Stimulated activated CD4-positive, alpha-beta T cell treated with anti-CD3 and anti-CD28 coated beads, Interleukin-15, amount 100 ng/mL, for 48 hours (primary cell): ENCODE measurements around the gene HADHB.
A peak's percentile ranks its signal among the peaks of the same experiment; 100 is the strongest.

Source experiments
- DNase-seq, 2 donors: peaks; one replicate each; pipeline ENCODE4 v3.0.0-alpha.2; 2020; ENCODE audit warnings: low read depth in 2 of 2

Gene HADHB

DNA sequence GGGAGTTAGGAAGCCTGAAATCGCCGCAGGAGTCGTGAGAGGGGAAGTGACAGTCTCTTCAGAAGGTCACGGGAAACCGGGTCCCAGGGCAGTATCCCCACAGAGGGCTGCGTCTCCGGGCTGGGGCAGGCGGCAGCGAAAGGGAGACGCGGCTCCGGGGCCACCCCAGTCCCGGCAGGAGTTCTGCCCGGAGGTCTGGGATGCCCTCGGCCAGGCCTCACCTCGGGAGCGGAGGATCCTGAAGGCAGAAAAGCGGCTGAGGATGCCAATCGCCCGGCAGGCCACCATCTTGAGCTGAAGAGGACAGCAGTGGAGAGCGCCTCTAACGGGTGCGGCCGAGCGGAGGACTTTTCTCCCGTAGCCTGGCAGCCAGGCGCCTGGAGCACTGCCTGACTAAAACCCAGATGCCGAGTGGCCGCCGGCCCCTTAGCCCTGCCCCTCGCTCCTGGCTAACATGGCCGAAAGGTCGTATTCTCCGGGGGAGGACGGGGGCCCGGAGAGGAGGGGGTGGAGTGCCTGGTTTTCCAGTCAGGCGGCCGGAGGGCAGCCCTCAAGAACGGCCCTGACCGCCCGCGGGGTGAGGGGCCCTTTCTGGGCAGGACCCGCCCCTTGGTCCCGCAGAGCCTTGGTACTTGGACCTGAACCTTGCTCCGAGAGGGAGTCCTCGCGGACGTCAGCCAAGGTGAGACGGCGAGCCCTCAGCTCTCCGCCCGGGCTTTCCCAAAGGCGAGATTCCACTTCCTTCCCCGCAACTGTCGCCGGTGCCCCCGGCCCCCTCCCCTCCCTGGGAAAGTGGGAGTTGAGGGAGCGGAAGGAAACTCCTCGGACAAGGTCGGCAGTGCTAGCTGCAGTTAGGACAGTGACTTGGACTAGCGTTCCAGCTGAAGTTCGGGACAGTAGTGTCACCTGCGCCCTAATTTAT, at the start of gene HADHB, which contains the start of gene HADHA:
TSS of gene HADHB (plus strand) at position 631 of the 922 bp plus-strand sequence. CDS start 9,316 bp downstream, outside the sequence.
TSS of gene HADHA (minus strand) at position 324 of the 922 bp plus-strand sequence. CDS start at position 288, 36 bp downstream.
- DNase-seq = peak; percentile 80 to 81

DNA sequence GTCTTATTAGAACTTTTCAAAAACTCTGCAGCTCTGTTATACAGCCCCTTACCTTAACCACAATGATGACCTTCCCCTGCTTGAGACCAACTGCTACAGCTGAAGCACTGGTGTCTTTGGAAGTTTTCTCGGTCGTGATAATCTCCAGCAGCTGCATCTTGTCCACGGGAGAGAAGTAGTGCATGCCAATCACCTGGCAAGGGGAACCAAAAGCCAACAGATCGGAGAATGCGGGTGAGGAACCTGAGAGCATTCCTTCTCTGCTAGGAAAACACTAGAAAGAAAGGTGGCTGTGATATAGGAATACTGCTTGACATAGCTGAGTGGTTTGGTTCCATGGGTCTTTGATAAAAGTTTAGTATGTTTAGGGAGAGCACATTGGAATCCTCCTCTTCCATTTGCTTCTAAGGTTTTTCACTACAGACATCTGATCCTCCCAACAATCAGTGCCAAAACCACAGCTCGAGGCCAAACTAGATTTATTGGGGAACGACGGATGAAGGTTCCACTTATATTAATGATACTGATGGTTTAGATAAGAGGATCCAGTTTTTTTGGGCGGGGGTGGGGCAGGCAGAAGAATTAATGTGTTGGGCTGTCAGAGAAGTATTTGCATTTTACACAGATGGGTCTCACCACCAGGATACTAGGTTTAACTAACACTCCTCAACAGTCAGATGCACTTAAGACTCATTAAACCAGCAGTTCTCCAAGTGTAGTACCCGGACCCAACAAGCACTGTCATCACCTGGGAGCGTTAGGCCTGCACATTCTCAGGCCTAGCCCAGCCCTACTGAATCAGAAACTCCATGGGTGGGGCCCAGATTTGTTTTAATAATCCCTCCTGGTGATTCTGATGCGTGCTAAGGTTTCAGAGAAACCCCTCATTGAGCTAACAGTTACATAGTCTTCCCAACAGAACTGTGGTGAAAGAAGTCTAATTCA, 49.4 kb upstream of the HADHB start:
- no peak for DNase-seq

DNA sequence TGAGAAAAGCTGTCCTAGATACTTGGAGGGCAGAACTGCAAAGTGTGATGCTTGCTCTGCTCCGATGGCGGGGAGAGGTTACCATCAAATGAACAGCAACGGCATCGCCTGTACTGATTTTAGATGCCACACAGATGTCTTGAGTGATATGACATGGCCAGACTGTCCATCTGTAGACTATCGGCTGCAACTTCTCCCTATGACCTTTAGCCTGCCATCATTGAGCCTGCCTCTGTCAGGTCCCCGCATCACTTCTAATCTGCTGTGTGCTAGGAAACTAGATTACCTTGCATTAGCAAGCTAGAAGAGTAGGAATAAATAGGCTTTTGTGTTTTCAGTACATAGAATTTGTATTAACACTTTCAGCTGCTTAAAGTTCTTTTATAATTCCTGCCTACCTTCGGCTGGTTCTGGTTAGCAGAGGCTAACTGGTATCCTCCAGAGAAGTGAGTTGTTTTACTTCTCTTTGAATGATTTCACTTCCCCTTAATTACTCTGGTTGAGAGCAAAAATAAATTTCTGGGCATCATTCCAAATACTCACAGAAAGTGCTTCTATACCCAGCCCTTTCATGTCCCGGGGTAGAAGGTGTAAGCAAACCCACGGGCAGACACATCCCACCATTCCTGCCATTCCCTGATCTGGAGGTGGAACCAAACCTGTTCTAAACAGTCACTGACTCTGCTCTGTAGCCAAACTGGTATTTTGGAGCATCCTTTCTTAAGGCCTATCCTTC, 47.9 kb upstream of the HADHB start:
- DNase-seq = no peak

GRCh38 chr2:26197516-26197915, 47.2 kb upstream of the HADHB start:
- no peak for DNase-seq

DNA sequence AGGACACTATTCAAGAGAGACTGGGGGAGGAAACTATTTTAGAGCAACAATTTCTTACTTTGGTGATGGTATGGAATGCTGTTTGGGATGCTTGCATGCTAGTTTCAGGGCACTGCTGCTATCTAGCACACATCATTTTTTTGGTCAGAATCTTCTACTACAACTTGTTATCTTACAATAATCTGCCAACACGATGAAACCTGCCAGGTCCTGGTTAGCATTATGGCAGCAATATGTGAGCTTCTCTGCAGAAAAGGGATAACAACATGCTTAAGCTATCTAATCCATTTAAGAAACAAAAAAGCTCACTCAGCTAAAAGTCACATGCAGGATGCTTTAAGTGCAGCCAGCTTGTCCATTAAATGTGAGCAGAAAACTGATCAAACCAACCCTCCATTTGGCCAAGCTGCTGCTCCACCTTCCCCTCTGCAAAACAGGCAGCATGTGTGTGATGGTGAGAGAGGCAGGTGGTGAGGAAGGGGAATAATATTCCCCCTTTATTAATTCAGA, 41.7 kb upstream of the HADHB start:
- DNase-seq = no peak

DNA sequence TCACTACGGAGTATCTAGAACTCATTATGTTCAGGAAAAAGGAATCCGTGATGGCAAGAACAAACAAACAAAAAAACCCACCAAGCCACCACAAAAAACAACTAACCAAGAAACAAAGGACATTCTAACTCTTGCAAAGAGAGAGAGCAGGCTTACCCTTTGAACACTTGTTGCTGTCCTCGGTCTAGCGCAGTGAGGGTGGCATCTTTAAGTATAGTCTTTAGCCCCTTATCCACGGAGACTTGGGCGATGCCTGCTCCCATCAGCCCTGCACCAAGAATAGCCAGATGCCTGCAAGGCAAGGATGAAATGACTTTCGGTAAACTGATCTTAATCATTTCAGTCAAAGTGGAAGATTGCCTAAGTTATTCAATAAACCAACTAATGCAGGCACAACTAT, 40.8 kb upstream of the HADHB start:
- DNase-seq = no peak

GRCh38 chr2:26212011-26212410, 32.7 kb upstream of the HADHB start:
- no peak for DNase-seq

DNA sequence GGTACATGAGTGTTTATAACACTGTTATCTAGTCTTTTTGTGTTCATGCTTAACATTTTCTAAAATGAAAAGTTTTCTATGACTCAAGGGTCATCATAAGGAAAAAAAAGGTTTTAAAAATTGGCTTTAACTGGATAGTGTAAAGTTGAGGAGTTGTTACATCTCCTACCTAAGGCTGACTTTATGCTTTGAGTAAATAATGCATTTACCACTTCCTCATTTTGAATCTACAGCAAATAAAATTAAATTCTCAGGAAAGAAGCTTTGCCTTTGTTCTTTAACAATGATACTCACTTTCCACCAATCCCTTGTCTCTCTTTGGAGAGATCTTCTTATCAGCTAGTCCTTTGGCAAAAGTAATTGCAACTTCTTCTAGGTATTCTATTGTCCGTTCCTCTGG, 30.0 kb upstream of the HADHB start:
- no peak for DNase-seq

GRCh38 chr2:26215833-26216232, 28.9 kb upstream of the HADHB start:
- no peak for DNase-seq

DNA sequence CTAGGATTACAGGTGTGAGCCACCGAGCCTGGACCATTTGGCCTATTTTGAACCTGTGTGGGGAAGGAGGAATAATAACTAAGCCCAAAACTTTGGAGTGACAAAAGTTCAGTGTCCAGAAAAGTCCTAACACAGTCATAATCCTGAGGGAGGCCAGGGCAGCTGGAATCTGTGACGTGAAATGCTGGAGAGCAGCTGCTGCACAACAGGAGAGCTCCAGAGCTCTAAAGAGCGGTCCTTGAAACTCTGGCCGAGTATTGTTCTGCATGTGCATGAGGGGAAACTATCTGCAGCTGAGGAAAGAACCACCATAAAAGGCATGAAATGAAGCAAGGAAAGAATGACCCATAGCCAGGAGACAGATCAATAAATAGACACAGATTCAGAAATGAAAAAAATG, 28.2 kb upstream of the HADHB start:
- DNase-seq = no peak

- no peak for DNase-seq
Measured at GRCh38 chr2:26217720-26218119, 27.0 kb upstream of the HADHB start.

DNA sequence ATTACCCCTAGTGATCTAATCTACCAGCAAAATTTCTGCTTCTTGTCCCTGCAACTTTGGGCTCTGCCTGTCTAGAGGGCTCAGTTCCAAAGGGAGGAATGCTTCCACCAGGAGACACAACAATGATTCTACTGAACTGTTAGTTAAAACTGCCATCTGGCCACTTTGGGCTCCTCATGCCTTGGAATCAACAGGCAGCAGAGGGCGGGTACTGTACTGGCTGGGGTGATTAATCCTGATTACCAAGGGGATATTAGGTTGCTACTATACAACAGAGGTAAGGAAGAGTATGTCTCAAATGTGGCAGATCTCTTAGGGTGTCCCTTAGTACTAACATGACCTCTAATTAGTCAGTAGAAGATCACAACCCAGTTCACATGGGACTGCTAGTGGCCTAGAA, 21.7 kb upstream of the HADHB start:
- no peak for DNase-seq

- DNase-seq = no peak
Measured at GRCh38 chr2:26224095-26224494, 20.6 kb upstream of the HADHB start.

DNA sequence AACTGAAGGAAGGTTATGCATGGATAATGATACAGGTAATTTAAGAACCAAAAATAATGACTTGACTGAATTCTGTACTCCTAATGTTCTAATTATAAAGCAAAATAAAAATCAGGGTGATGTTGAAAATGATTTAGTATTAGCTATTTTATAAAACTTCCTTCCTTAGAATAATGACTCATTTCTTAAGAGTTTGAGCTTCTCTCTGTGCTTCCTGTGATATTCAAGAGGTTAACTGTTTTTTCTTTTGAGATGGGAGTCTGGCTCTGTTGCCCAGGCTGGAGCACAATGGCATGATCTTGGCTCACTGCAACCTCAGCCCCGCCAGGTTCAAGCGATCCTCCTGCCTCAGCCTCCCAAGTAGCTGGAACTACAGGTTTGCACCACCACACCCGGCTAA, 15.1 kb upstream of the HADHB start:
- no peak for DNase-seq

- DNase-seq = no peak
Measured at GRCh38 chr2:26230806-26231205, 13.9 kb upstream of the HADHB start.

GRCh38 chr2:26235089-26235488, 9.7 kb upstream of the HADHB start:
- DNase-seq = no peak

- no peak for DNase-seq
Measured at GRCh38 chr2:26237868-26238267, 6.9 kb upstream of the HADHB start.

DNA sequence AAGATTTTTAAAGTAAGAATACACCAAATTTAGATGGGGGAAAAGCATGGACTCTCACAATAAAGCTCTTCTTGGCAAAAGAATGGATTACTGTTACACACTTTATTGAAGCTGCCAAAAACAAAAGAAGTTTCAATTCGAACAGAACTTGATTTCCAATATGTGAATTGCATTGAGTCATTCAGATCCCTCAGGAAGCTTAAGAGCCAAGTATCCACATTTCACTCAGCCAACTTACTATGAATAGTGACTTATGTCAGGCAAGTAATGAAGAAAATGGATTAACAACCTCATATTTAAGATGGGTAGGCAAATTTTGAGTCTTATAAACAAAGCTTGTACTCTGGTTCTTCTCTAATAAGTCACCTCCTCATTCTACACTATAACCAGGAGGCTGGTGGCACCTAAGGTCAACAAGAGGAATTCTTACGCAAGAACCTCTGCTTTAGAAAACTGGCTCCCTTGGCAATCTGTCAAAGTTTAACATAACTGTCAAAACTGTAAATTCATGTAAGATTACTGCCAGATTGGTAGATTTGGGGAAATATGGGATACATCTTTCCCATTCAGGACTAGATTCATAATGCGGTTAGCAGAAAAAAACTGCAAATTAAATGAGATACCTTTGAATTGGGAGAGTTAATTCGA, 6.3 kb upstream of the HADHB start:
- no peak for DNase-seq

- DNase-seq = no peak
Measured at GRCh38 chr2:26241928-26242436, 2.8 kb upstream of the HADHB start.

- no peak for DNase-seq
Measured at GRCh38 chr2:26243470-26244308, 1.1 kb upstream of the HADHB start.
